ENCODE data around the gene SEC14L5.

The SEC14L5 gene

DNA sequence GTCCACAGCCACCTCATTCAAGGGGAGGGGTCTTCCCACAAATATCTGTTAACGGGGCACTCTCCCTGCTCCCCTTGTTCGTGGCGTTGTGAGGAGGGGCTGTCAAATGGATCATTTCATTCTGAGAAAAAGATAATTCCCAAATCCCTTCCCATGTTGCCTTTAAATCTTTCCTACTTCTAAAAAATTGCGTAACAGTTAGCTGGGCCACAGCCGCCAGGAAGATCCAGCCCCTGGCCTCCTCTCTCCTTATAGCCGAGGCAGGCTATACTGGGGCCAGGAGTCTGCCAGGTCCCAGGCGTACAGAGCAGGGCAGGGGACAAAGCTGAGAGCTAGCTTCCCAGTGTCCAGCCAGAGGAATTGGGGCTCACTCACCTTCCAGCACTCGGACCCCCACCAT is 107.2 kb downstream of the SEC14L5 start:
- Histone ChIP-seq H3K4me1 (ENCODE audit: low read length) (no peaks in the 10 kb centered on the region), H3K79me2 (ENCODE audit: low read length) (no peaks in the 10 kb centered on the region), H3K9me2 (replicated peaks; ENCODE audit: insufficient read depth, low read length) (no peaks in the 10 kb centered on the region), H3K27me3 (replicated peaks; ENCODE audit: insufficient read depth, low read length) (peaks cover 65% of the 10 kb centered on the region), H3K4me3 (ENCODE audit: low read length) (no peak overlapping the region), H2AFZ (ENCODE audit: low read length) (no peak overlapping the region), H3K9me3 (replicated peaks; ENCODE audit: insufficient read depth, low read length) (no peaks in the 10 kb centered on the region), H3K9ac (ENCODE audit: low read length) (no peak overlapping the region), H3F3A (ENCODE audit: insufficient read depth, low read length) (no peaks in the 10 kb centered on the region), H3K36me3 (replicated peaks; ENCODE audit: insufficient read depth, low read length) (no peaks in the 10 kb centered on the region), H4K20me1 (ENCODE audit: insufficient read depth, low read length) (no peaks in the 10 kb centered on the region), H3K27ac (ENCODE audit: low read length) (no peak overlapping the region), H3K4me2 (ENCODE audit: low read depth, low read length) (no peak overlapping the region)
- TF ChIP-seq, protein P1, sequence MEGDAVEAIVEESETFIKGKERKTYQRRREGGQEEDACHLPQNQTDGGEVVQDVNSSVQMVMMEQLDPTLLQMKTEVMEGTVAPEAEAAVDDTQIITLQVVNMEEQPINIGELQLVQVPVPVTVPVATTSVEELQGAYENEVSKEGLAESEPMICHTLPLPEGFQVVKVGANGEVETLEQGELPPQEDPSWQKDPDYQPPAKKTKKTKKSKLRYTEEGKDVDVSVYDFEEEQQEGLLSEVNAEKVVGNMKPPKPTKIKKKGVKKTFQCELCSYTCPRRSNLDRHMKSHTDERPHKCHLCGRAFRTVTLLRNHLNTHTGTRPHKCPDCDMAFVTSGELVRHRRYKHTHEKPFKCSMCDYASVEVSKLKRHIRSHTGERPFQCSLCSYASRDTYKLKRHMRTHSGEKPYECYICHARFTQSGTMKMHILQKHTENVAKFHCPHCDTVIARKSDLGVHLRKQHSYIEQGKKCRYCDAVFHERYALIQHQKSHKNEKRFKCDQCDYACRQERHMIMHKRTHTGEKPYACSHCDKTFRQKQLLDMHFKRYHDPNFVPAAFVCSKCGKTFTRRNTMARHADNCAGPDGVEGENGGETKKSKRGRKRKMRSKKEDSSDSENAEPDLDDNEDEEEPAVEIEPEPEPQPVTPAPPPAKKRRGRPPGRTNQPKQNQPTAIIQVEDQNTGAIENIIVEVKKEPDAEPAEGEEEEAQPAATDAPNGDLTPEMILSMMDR (IDR thresholded peaks at IDR 0.05; ENCODE audit: low read length) = no peak
- TF ChIP-seq EZH2phosphoT487 (IDR thresholded peaks at IDR 0.05; ENCODE audit: low read length) (no peak), EZH2 (optimal IDR thresholded peaks at IDR 0.05; ENCODE audit: low read depth, low read length) (no peak)
- DNase-seq = no peak

DNA sequence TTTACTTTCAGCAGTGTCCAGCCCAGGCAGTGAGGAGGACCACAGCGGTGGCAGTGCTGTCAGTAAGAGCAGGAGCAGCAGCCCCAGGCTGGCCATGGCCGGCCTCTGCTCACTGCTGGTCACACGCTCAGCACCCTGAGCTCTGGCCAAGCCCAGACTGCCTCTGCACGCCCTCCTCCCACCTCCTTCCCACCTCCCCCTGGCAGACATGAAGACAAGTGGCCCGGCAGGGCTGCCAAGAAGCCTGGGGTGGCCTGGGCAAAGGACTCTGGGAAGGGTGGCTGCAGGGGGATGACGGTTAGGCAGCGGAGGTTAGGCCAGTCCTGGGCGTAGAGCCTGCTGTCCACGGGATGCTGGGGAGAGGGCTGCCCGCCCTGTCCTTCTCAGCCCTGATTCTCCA is 107.7 kb downstream of the SEC14L5 start, which contains the start of gene C16orf89:
TSS of gene C16orf89 (minus strand) at position 144 of the 400 bp plus-strand sequence. CDS start at position 96, 48 bp downstream.
- no peaks in the 10 kb centered on the region for H3K4me1 ChIP-seq (ENCODE audit: low read length)
- H3K27ac ChIP-seq (ENCODE audit: low read length) = no peak within 1 kb of the TSS
- H2AFZ ChIP-seq (ENCODE audit: low read length) = no peak within 1 kb of the TSS
- no peaks in the 10 kb centered on the region for H4K20me1 ChIP-seq (ENCODE audit: insufficient read depth, low read length)
- H3K9me3 ChIP-seq (replicated peaks; ENCODE audit: insufficient read depth, low read length) = no peaks in the 10 kb centered on the region
- H3K79me2 ChIP-seq (ENCODE audit: low read length) = no peaks in the 10 kb centered on the region
- DNase-seq = no peak
- no peaks in the 10 kb centered on the region for H3F3A ChIP-seq (ENCODE audit: insufficient read depth, low read length)
- no peak within 1 kb of the TSS for H3K4me3 ChIP-seq (ENCODE audit: low read length)
- H3K36me3 ChIP-seq (replicated peaks; ENCODE audit: insufficient read depth, low read length) = no peaks in the 10 kb centered on the region
- no peak within 1 kb of the TSS for H3K4me2 ChIP-seq (ENCODE audit: low read depth, low read length)
- no peak within 1 kb of the TSS for H3K9ac ChIP-seq (ENCODE audit: low read length)
- no peaks in the 10 kb centered on the region for H3K9me2 ChIP-seq (replicated peaks; ENCODE audit: insufficient read depth, low read length)
- no peak for TF ChIP-seq EZH2 (optimal IDR thresholded peaks at IDR 0.05; ENCODE audit: low read depth, low read length)
- no peak for TF ChIP-seq EZH2phosphoT487 (IDR thresholded peaks at IDR 0.05; ENCODE audit: low read length)
- TF ChIP-seq, protein P1 (IDR thresholded peaks at IDR 0.05; ENCODE audit: low read length) = no peak
- peaks cover 62% of the 10 kb centered on the region for H3K27me3 ChIP-seq (replicated peaks; ENCODE audit: insufficient read depth, low read length)

DNA sequence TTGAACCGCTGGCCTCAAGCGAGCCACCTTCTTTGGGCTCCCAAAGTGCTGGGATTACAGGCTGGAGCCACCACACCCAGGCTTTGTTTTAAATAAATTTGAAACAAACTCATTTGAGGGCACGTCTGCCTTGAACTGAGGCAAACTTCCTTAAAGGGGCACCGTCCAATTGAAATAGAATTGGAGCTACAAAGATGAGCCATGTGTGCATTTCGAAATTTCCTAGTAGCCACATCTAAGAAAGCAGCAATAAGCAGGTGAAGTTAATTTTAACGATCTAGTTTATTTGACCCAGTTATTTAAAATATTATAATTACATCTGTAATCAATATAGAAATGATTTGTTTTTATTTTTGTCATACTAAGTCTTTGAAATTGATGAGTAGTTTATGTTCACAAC is 108.4 kb downstream of the SEC14L5 start:
- H3K36me3 ChIP-seq (replicated peaks; ENCODE audit: insufficient read depth, low read length) = no peaks in the 10 kb centered on the region
- H3K79me2 ChIP-seq (ENCODE audit: low read length) = no peaks in the 10 kb centered on the region
- peaks cover 59% of the 10 kb centered on the region for H3K27me3 ChIP-seq (replicated peaks; ENCODE audit: insufficient read depth, low read length)
- H3K4me2 ChIP-seq (ENCODE audit: low read depth, low read length) = no peak overlapping the region
- no peak for DNase-seq
- TF ChIP-seq, protein P1 (IDR thresholded peaks at IDR 0.05; ENCODE audit: low read length) = no peak
- TF ChIP-seq EZH2phosphoT487 (IDR thresholded peaks at IDR 0.05; ENCODE audit: low read length) (no peak), EZH2 (optimal IDR thresholded peaks at IDR 0.05; ENCODE audit: low read depth, low read length) (no peak)
- H3K27ac ChIP-seq (ENCODE audit: low read length) = no peak overlapping the region
- H3K4me3 ChIP-seq (ENCODE audit: low read length) = no peak overlapping the region
- no peaks in the 10 kb centered on the region for H3K9me2 ChIP-seq (replicated peaks; ENCODE audit: insufficient read depth, low read length)
- H2AFZ ChIP-seq (ENCODE audit: low read length) = no peak overlapping the region
- peaks cover 5% of the 10 kb centered on the region for H3K4me1 ChIP-seq (ENCODE audit: low read length)
- H3K9me3 ChIP-seq (replicated peaks; ENCODE audit: insufficient read depth, low read length) = no peaks in the 10 kb centered on the region
- no peaks in the 10 kb centered on the region for H4K20me1 ChIP-seq (ENCODE audit: insufficient read depth, low read length)
- no peak overlapping the region for H3K9ac ChIP-seq (ENCODE audit: low read length)
- no peaks in the 10 kb centered on the region for H3F3A ChIP-seq (ENCODE audit: insufficient read depth, low read length)

Measured in MM.1S (cell line).